Activated naive CD4-positive, alpha-beta T cell treated with anti-CD3 and anti-CD28 coated beads, Interleukin-2, amount 50 U/mL, for 16 hours (primary cell): ENCODE data around the gene KATNB1.

Source experiments
- DNase-seq: peaks from one replicate; pipeline ENCODE4 v3.0.0-alpha.2; 2020

Gene KATNB1, protein sequence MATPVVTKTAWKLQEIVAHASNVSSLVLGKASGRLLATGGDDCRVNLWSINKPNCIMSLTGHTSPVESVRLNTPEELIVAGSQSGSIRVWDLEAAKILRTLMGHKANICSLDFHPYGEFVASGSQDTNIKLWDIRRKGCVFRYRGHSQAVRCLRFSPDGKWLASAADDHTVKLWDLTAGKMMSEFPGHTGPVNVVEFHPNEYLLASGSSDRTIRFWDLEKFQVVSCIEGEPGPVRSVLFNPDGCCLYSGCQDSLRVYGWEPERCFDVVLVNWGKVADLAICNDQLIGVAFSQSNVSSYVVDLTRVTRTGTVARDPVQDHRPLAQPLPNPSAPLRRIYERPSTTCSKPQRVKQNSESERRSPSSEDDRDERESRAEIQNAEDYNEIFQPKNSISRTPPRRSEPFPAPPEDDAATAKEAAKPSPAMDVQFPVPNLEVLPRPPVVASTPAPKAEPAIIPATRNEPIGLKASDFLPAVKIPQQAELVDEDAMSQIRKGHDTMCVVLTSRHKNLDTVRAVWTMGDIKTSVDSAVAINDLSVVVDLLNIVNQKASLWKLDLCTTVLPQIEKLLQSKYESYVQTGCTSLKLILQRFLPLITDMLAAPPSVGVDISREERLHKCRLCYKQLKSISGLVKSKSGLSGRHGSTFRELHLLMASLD

DNA sequence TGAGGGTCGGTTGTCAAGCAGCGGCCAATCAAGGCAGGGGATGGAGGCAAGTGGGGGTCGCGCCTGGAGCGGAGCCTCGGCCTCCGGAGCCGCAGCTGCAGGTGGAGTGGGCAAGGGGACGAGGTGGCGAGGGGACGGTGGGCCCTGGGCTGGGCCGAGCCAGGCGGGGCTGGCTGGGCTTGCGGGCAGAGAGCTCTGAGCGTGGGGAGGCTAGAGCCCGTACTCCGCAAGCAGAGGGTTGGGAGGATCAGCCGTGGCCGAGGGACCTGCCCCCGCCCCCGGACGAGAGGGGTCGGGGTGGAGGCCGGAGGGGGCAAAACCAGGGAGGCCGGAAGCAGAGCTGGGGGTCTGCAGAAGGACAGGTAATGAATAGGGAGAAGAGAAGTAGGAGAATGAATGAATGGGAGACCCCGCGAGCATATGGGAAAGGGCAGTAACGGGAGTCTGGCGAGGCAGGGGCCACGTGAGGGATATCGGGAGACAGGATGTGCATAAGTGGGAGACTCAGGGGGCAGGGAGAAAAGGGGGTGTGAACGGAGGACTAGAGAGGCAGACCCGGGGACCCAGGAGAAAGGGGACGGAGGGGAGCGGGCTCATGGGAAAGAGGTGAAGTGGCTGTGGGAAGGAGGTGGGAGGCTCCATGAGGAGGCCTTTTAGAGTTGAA is at the start of gene KATNB1:
TSS of gene KATNB1 (plus strand) at position 16 of the 664 bp plus-strand sequence. CDS start 1,474 bp downstream, outside the sequence.
- no peak for DNase-seq

DNA sequence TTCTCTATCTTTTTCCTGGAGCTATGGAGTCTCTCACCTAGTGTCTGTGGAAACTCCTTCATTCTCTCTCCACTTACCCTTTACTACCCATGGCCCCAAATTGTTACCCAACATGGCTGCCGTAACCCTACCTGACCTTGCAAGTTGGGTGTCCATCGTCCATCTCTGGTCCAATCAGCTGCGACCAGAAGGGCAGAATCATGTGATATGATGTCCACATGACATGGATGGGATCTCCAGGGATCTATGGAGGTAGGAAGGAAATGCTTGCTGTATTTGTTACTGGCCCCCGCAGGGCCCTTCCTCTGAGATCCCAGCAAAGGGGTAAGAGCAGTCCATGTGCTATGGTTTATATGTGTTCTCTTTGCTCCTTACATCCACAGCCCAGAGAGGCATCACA is 49.0 kb upstream of the KATNB1 start:
- no peak for DNase-seq

GRCh38 chr16:57687363-57687929 is 48.1 kb upstream of the KATNB1 start:
- DNase-seq = no peak

GRCh38 chr16:57688487-57688986 is 47.0 kb upstream of the KATNB1 start:
- no peak for DNase-seq

- no peak for DNase-seq
Measured at GRCh38 chr16:57688987-57689761, 46.4 kb upstream of the KATNB1 start.

DNA sequence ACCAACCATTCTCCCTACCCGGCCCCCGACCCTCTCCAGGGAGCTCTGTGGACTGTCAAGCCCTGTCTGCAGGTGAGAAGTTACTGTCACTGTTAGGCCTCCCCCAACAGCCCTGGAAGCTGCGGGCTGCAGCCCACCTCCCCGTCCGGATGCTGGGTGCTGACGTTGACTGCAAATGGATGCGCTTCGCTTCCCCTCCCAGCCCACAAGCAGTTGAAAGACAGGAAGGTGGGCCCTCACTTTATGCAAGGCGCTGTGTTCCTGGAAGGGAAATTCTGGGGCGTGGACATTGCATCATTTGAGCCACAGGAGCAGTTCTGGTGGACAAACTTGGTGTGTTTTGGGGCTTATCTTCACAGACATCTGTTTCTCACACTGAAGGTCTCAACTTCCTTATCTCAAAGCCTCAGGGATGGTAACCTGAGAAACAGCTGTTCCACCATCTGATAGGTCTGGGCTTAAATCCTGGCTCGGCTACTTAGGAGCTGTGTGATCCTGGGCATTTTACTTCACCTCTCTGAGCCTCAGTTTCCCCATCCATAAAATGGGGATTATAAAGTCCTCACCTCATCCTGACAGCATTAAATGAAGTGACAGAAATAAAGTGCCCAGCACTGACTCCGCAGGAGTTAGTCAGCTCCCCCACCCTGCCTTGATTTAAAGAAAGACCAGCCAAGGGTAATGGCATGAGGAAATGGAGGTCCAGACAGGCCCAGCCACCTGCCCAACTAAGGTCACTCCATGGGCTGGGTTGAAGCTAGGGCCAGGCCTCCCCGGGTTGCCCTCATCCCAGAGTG is 45.6 kb upstream of the KATNB1 start:
- peak; percentile 24 for DNase-seq

- no peak for DNase-seq
Measured at GRCh38 chr16:57690782-57691471, 44.6 kb upstream of the KATNB1 start.

DNA sequence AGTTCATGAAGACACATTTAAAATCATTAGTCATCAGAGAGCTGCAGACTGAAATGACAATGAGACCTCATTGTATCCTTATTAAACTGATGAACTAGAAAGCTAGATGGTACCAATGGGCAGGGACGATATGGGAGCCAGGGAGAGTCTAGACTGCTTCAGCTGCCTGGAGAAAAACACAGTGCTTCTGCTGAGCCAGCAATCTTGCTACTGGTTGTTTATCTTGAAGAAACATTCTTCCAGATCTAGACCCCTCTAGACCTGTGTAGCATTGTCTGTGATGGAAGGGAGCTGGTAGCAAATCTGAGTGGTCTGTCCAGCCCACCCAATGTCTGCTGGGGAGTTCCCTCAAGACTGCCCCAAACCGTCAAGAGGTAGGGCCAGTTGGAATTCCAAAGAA is 42.9 kb upstream of the KATNB1 start:
- no peak for DNase-seq

- no peak for DNase-seq
Measured at GRCh38 chr16:57693550-57693949, 42.0 kb upstream of the KATNB1 start.

DNA sequence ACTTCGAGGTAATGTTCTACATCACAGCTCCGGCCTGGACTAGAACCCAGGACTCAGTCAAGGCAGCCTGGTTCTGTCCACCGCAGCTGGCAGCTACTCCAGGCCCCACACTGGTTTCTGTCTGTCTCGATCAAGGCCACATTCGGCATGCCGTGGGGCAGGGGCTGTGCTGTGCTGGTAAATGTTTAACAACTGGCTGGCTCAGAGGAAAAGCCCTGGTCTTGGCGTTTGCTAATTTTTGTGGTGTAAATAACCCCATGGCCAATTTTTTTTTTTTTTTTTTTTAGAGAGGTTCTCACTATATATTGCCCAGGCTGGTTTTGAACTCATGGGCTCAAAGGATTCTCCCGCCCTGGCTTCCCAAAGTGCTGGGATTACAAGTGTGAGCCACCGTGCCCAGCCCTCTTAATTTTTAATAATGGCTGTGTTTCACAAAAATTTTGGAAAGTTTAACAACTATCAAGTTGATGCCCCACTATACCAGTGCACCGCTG is 41.3 kb upstream of the KATNB1 start:
- no peak for DNase-seq

- no peak for DNase-seq
Measured at GRCh38 chr16:57694725-57695679, 40.6 kb upstream of the KATNB1 start, which contains the start of gene DRC7. Gene DRC7, plus strand, starts transcription at chr16:57694806. Its CDS starts 3,144 bp downstream, at chr16:57697950.

GRCh38 chr16:57695680-57696069 is 39.9 kb upstream of the KATNB1 start:
- no peak for DNase-seq

GRCh38 chr16:57696240-57696639 is 39.3 kb upstream of the KATNB1 start:
- no peak for DNase-seq

GRCh38 chr16:57697896-57698537 is 37.6 kb upstream of the KATNB1 start:
- no peak for DNase-seq

GRCh38 chr16:57698812-57699405 is 36.7 kb upstream of the KATNB1 start:
- DNase-seq = no peak

GRCh38 chr16:57699481-57699880 is 36.1 kb upstream of the KATNB1 start:
- DNase-seq = no peak

GRCh38 chr16:57699899-57700298 is 35.7 kb upstream of the KATNB1 start:
- DNase-seq = no peak

- DNase-seq = no peak
Measured at GRCh38 chr16:57700781-57701551, 34.6 kb upstream of the KATNB1 start.
